PC-9 (cell line): ENCODE measurements around the gene NR6A1. TPM values are rescaled to one million over a fixed set of nuclear protein-coding genes. Genes with fewer than 3 reads are reported as not detected.

Experiments
- BruUV-seq: library from RNA; stranded (reverse); fragments of 400-500 nt; replicated peaks from 2 replicates; lab custom pipeline; 2021; lab: Mats Ljungman, UMichigan
- CTCF ChIA-PET: fragments of 300-600 bp; sonication (Branson Sonifier 250); formaldehyde crosslinking; loops from one replicate; lab custom pipeline; 2022; ENCODE audit warnings: antibody characterized with exemption; lab: Charles Lee
- POLR2A ChIA-PET: fragments of 300-600 bp; sonication (Branson Sonifier 250); formaldehyde crosslinking; loops from one replicate; lab custom pipeline; 2022; ENCODE audit warnings: antibody characterized with exemption; ENCODE audit not compliant: unreplicated experiment; lab: Charles Lee
- DNase-seq, 2 experiments: peaks; one replicate each; pipeline versions ENCODE4 v3.0.0 to v3.0.0-alpha.2; 2015 to 2022; ENCODE audit warnings: mixed read lengths in 1 of 2
- H2AFZ ChIP-seq: fragments of 200-600 bp; sonication (generic); 2 replicates; pipeline ENCODE4 v1.8.1; 2017; ENCODE audit warnings: antibody characterized with exemption
- H3F3A ChIP-seq: fragments of 200-600 bp; sonication (generic); 2 replicates; pipeline ENCODE4 v1.8.1; 2017; ENCODE audit warnings: antibody characterized with exemption, mild to moderate bottlenecking, low read depth; ENCODE audit not compliant: insufficient read depth
- H3K27ac ChIP-seq: fragments of 200-600 bp; sonication (generic); 2 replicates; pipeline ENCODE4 v1.6.1; 2016; ENCODE audit warnings: mixed run types
- H3K27me3 ChIP-seq: fragments of 200-600 bp; sonication (generic); 2 replicates; pipeline ENCODE4 v1.6.1; 2016; ENCODE audit warnings: low read depth, mixed run types; ENCODE audit not compliant: insufficient read depth
- H3K36me3 ChIP-seq: fragments of 200-600 bp; sonication (generic); 2 replicates; pipeline ENCODE4 v1.6.1; 2016; ENCODE audit warnings: low read depth, mixed run types
- H3K4me1 ChIP-seq: fragments of 200-600 bp; sonication (generic); replicated peaks from 2 replicates; pipeline ENCODE4 v1.6.1; 2016; ENCODE audit warnings: mixed run types; ENCODE audit not compliant: insufficient read depth
- H3K4me2 ChIP-seq: fragments of 200-600 bp; sonication (generic); 2 replicates; pipeline ENCODE4 v1.6.1; 2017; ENCODE audit warnings: mixed run types
- H3K4me3 ChIP-seq: fragments of 200-600 bp; sonication (generic); 2 replicates; pipeline ENCODE4 v1.6.1; 2016; ENCODE audit warnings: mixed run types
- H3K79me2 ChIP-seq: fragments of 200-600 bp; sonication (generic); 2 replicates; pipeline ENCODE4 v1.6.1; 2017; ENCODE audit warnings: low read depth, mixed run types
- H3K9me2 ChIP-seq: fragments of 200-600 bp; sonication (generic); 2 replicates; pipeline ENCODE4 v1.8.1; 2017; ENCODE audit warnings: mild to moderate bottlenecking; ENCODE audit not compliant: insufficient read depth
- H3K9me3 ChIP-seq: fragments of 200-600 bp; sonication (generic); 2 replicates; pipeline ENCODE4 v1.8.1; 2016; ENCODE audit warnings: low read depth; ENCODE audit not compliant: insufficient read depth
- H4K20me1 ChIP-seq: fragments of 200-600 bp; sonication (generic); 2 replicates; pipeline ENCODE4 v1.8.1; 2017; ENCODE audit not compliant: insufficient read depth
- EZH2 ChIP-seq: fragments of 200-600 bp; sonication (generic); IDR thresholded peaks from 2 replicates; pipeline ENCODE4 v1.8.0; 2017; ENCODE audit warnings: antibody characterized with exemption, low read depth
- intact Hi-C: fragments of 100-400 bp; cut with micrococcal nuclease; formaldehyde crosslinking; loops from one replicate; pipeline ENCODE4 v1.10.0; 2022; ENCODE audit not compliant: unreplicated experiment
- total RNA-seq: library from RNA; stranded (reverse); gene quantifications from 2 replicates; pipeline ENCODE4 v1.2.3, GENCODE V29; 2021
- TF ChIP-seq, protein P1 (sequence below): fragments of 200-600 bp; sonication (generic); conservative IDR thresholded peaks from 2 replicates; pipeline ENCODE4 v1.6.1; 2017; ENCODE audit warnings: mixed run types, antibody characterized with exemption, mild to moderate bottlenecking, moderate library complexity

The NR6A1 gene
- total RNA-seq, 1 experiment from 2014 or later: 13.0 TPM

DNA sequence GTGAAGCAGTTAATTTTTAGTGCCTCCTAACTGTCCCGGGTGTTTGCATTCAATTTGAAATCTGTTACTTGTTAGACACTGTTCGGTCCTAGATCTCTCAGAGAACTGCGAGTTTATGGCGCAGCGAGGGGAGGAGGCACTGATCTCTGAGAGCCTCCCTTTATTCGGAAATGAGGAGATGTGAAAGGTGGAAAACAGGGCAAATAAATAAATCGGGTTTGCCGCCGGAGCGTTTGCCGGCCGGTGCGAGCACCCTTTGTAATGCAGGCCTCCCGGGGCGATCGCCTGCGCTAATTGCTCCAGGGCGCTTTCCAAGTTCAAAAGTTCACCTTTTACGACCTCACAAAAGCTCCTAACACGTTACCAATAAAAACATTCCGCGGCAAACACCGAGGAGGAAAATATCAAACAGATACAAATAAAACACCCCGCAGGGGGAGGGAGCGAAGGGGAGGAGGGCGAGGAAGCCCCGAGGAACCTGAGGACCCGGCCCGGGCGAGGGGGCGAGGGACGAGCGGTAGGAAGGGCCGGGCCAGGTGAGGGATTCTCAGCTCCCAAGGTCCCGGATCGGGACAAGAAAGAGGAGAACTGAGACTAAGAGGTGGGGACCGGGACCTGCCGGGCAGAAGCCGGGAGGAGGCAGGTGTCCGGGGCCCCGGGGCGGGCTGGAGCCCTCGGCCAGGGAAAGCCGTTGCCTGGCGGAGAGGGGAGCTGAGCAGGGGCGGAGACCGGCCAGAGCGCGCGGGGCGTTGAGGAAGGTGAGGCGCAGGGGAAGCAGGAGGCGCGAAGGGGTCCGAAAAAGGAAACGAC, 1.4 kb downstream of the NR6A1 start:
- Histone ChIP-seq H3K9me3 (no peaks in the 10 kb centered on the region), H4K20me1 (peaks cover 35% of the 10 kb centered on the region), H2AFZ (peak overlapping the region; percentile 71), H3K36me3 (no peaks in the 10 kb centered on the region), H3K9me2 (no peaks in the 10 kb centered on the region), H3F3A (peaks cover 13% of the 10 kb centered on the region), H3K79me2 (peaks cover 59% of the 10 kb centered on the region), H3K27me3 (no peaks in the 10 kb centered on the region), H3K4me2 (peak overlapping the region; percentile 84), H3K4me3 (peak overlapping the region; percentile 77), H3K4me1 (peaks cover 25% of the 10 kb centered on the region), H3K27ac (peak overlapping the region; percentile 18)
- ChIA-PET POLR2A (interaction anchor here (0.7 to 0.9 kb wide), 2 partner anchors 17 to 256 kb away, joined by 3 to 16 read pairs; no protein-coding TSS in a partner anchor), CTCF (interaction anchor here (0.6 to 10.9 kb wide), 8 partner anchors 35 to 540 kb away, joined by 3 to 159 read pairs (median 4); partner anchors contain the start of gene WDR38)
- TF ChIP-seq EZH2: no peak
- TF ChIP-seq, protein P1, sequence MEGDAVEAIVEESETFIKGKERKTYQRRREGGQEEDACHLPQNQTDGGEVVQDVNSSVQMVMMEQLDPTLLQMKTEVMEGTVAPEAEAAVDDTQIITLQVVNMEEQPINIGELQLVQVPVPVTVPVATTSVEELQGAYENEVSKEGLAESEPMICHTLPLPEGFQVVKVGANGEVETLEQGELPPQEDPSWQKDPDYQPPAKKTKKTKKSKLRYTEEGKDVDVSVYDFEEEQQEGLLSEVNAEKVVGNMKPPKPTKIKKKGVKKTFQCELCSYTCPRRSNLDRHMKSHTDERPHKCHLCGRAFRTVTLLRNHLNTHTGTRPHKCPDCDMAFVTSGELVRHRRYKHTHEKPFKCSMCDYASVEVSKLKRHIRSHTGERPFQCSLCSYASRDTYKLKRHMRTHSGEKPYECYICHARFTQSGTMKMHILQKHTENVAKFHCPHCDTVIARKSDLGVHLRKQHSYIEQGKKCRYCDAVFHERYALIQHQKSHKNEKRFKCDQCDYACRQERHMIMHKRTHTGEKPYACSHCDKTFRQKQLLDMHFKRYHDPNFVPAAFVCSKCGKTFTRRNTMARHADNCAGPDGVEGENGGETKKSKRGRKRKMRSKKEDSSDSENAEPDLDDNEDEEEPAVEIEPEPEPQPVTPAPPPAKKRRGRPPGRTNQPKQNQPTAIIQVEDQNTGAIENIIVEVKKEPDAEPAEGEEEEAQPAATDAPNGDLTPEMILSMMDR: no peak
- peak; percentile 48 to 71 for DNase-seq
- intact Hi-C loops: loop anchor here (2.0 to 10.0 kb wide), 7 partner anchors 35 to 1723 kb away; partner anchors contain the start of genes GOLGA1, PSMB7 and RABEPK
- no TSS peak for BruUV-seq

- Histone ChIP-seq H3K4me3 (peak overlapping the region; percentile 77), H3K4me2 (peak overlapping the region; percentile 84), H3K9me2 (no peaks in the 10 kb centered on the region), H3K27ac (peak overlapping the region; percentile 18), H2AFZ (peak overlapping the region; percentile 71), H3K79me2 (peaks cover 67% of the 10 kb centered on the region), H3K9me3 (no peaks in the 10 kb centered on the region), H3K27me3 (no peaks in the 10 kb centered on the region), H3F3A (peaks cover 13% of the 10 kb centered on the region), H4K20me1 (peaks cover 43% of the 10 kb centered on the region), H3K4me1 (peaks cover 25% of the 10 kb centered on the region), H3K36me3 (no peaks in the 10 kb centered on the region)
- DNase-seq: no peak
- POLR2A ChIA-PET: interaction anchor here (0.6 to 0.9 kb wide), 4 partner anchors 16 to 472 kb away, joined by 3 to 16 read pairs (median 6); partner anchors contain the start of gene HSPA5
- CTCF ChIA-PET: interaction anchor here (0.5 to 1.2 kb wide), 7 partner anchors 34 to 263 kb away, joined by 3 to 8 read pairs (median 4); no protein-coding TSS in a partner anchor
- intact Hi-C loops: loop anchor here (2.0 kb wide), 1 partner anchor 172 kb away; the partner anchor contains the start of gene GOLGA1
- BruUV-seq: TSS peak; percentile 37
- TF ChIP-seq EZH2: no peak
- TF ChIP-seq, protein P1: no peak
Observed at GRCh38 chr9:124768750-124769548, 2.2 kb downstream of the NR6A1 start.

- Histone ChIP-seq H3K27me3 (no peaks in the 10 kb centered on the region), H2AFZ (no peak overlapping the region), H3K36me3 (no peaks in the 10 kb centered on the region), H3K4me2 (peak overlapping the region; percentile 84), H3K9me3 (no peaks in the 10 kb centered on the region), H3K4me3 (peak overlapping the region; percentile 77; the same call in 1 of the 2 replicates), H3K79me2 (peaks cover 73% of the 10 kb centered on the region), H3K9me2 (no peaks in the 10 kb centered on the region), H3K4me1 (peaks cover 25% of the 10 kb centered on the region), H3F3A (peaks cover 13% of the 10 kb centered on the region), H3K27ac (0 out of 2 replicates have a peak overlapping the region, but pooled peaks have one; percentile 18), H4K20me1 (peaks cover 43% of the 10 kb centered on the region)
- intact Hi-C loops: loop anchor here (2.0 kb wide), 1 partner anchor 172 kb away; the partner anchor contains the start of gene GOLGA1
- ChIA-PET POLR2A (interaction anchor here (0.7 kb wide), 1 partner anchor 473 kb away, joined by 7 read pairs; the partner anchor contains the start of gene HSPA5), CTCF (interaction anchor here (0.5 to 1.2 kb wide), 2 partner anchors 176 to 217 kb away, joined by 3 to 5 read pairs; no protein-coding TSS in a partner anchor)
- BruUV-seq: no TSS peak
- no peak for DNase-seq
- TF ChIP-seq EZH2: no peak
- TF ChIP-seq, protein P1: no peak
Observed at GRCh38 chr9:124768334-124768733, 2.8 kb downstream of the NR6A1 start.
